Caco-2 (cell line): ENCODE data around the gene ME3. TPM values are rescaled to one million over a fixed set of nuclear protein-coding genes. Genes with fewer than 3 reads are reported as not detected.

Experiments used
- BruUV-seq: library from RNA; stranded (reverse); fragments of 400-500 nt; replicated peaks from 2 replicates; lab custom pipeline; 2021; lab: Mats Ljungman, UMichigan
- CTCF ChIA-PET: fragments of 300-600 bp; sonication (Branson Sonifier 250); formaldehyde crosslinking; loops from one replicate; lab custom pipeline; 2022; ENCODE audit warnings: antibody characterized with exemption; lab: Charles Lee
- POLR2A ChIA-PET: fragments of 300-600 bp; sonication (Branson Sonifier 250); formaldehyde crosslinking; loops from one replicate; lab custom pipeline; 2022; ENCODE audit warnings: antibody characterized with exemption; lab: Charles Lee
- DNase-seq, 2 experiments: peaks; one replicate each; pipeline versions ENCODE4 v3.0.0 to v3.0.0-alpha.2; 2020 to 2022
- H3K27me3 ChIP-seq: replicated peaks from 2 replicates; pipeline ENCODE4 v1.6.0; 2011; ENCODE audit warnings: low read length; ENCODE audit not compliant: control insufficient read depth, insufficient read depth
- H3K36me3 ChIP-seq: 2 replicates; pipeline ENCODE4 v1.5.1; 2011; ENCODE audit warnings: low read length; ENCODE audit not compliant: control insufficient read depth, insufficient read depth
- H3K4me1 ChIP-seq: fragments of 250-450 bp; sonication (Bioruptor Pico); 2 replicates; pipeline ENCODE4 v1.5.1; 2020; ENCODE audit warnings: mild to moderate bottlenecking
- H3K4me3 ChIP-seq: 2 replicates; pipeline ENCODE4 v1.5.1; 2011; ENCODE audit warnings: low read depth, mild to moderate bottlenecking, control low read depth, low read length
- H3K9me3 ChIP-seq: fragments of 250-450 bp; sonication (Bioruptor Pico); 2 replicates; pipeline ENCODE4 v1.5.1; 2020; ENCODE audit warnings: mild to moderate bottlenecking, moderate library complexity
- H3K27ac Mint-ChIP-seq: one replicate; pipeline ENCODE4 v1.8.0; 2022; ENCODE audit warnings: mixed read lengths; ENCODE audit not compliant: unreplicated experiment
- H3K27me3 Mint-ChIP-seq: one replicate; pipeline ENCODE4 v1.8.0; 2022; ENCODE audit warnings: mixed read lengths; ENCODE audit not compliant: insufficient read depth, unreplicated experiment
- H3K36me3 Mint-ChIP-seq: one replicate; pipeline ENCODE4 v1.8.0; 2022; ENCODE audit warnings: mild to moderate bottlenecking, mixed read lengths; ENCODE audit not compliant: insufficient read depth, unreplicated experiment
- H3K4me1 Mint-ChIP-seq: one replicate; pipeline ENCODE4 v1.8.0; 2022; ENCODE audit warnings: low read depth, mixed read lengths; ENCODE audit not compliant: unreplicated experiment
- H3K4me3 Mint-ChIP-seq: one replicate; pipeline ENCODE4 v1.8.0; 2022; ENCODE audit warnings: mild to moderate bottlenecking, moderate library complexity, mixed read lengths; ENCODE audit not compliant: unreplicated experiment
- H3K9me3 Mint-ChIP-seq: one replicate; pipeline ENCODE4 v1.8.0; 2022; ENCODE audit warnings: mixed read lengths; ENCODE audit not compliant: unreplicated experiment
- CTCF ChIP-seq, 2 experiments: fragments of 200-600 bp in 1 of 2; IDR thresholded peaks; 1 replicate in 1 of 2; 2 replicates in 1 of 2; pipeline versions ENCODE4 v1.5.1 to v1.8.0; 2011 to 2022; ENCODE audit warnings: antibody characterized with exemption in 1 of 2, control low read depth in 1 of 2, inconsistent platforms in 1 of 2, low read depth in 1 of 2, low read length in 1 of 2, mild to moderate bottlenecking in 1 of 2, moderate library complexity in 1 of 2; ENCODE audit not compliant: insufficient read depth in 1 of 2, severe bottlenecking in 1 of 2, unreplicated experiment in 1 of 2
- intact Hi-C: fragments of 100-400 bp; cut with micrococcal nuclease; formaldehyde crosslinking; loops from one replicate; pipeline ENCODE4 v1.10.0; 2022; ENCODE audit not compliant: unreplicated experiment
- total RNA-seq: library from RNA; stranded (reverse); gene quantifications from 2 replicates; pipeline ENCODE4 v1.2.3, GENCODE V29; 2022

ME3 gene
- total RNA-seq, 1 experiment from 2014 or later = 32.8 TPM

DNA sequence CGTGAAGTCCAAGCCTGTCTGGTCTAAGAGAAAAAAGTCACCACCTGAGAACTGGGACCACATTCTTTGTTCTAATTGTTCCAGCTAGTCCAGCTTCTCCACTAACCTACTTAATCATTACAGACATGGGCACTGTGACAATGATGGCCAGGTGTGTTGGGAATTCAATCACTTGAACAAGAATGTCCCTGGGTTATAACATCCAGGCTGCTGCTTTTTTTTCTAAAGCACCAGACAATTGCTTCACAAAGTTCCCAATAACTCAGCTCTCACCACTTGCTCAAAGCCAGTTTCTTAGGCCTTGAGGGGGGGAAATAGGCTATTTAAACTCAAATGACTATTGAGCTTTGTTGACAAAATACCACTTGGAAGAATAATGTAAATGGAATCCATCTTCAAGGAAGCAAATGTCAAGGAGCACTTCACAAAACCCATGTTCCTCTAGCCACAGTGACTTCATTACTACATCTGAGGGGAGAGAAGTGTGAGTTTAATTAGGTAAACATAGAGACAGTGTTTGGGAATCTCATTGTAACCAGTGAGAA is 80.3 kb downstream of the ME3 start:
- no peak for TF ChIP-seq CTCF (IDR thresholded peaks at IDR 0.05; ENCODE audit: insufficient read depth in 1 of 2, low read depth in 1 of 2, low read length in 1 of 2, severe bottlenecking in 1 of 2, unreplicated experiment in 1 of 2)
- Mint-ChIP-seq H3K4me1 (peaks cover 21% of the 10 kb centered on the region), H3K27me3 (no peaks in the 10 kb centered on the region), H3K4me3 (no peak overlapping the region), H3K27ac (peak overlapping the region; percentile 65), H3K9me3 (peaks cover 9% of the 10 kb centered on the region), H3K36me3 (no peaks in the 10 kb centered on the region)
- H3K4me3 ChIP-seq = no peak overlapping the region
- no peaks in the 10 kb centered on the region for H3K36me3 ChIP-seq
- DNase-seq = no peak
- ChIA-PET CTCF (interaction anchor here (1.6 kb wide), 2 partner anchors 16 to 20 kb away, joined by 4 to 10 read pairs; no protein-coding TSS in a partner anchor), POLR2A (interaction anchor here (0.7 kb wide), 1 partner anchor 16 kb away, joined by 4 read pairs; no protein-coding TSS in a partner anchor)
- intact Hi-C loops = no loop called here
- H3K9me3 ChIP-seq = no peaks in the 10 kb centered on the region
- no TSS peak for BruUV-seq
- H3K4me1 ChIP-seq = peaks cover 35% of the 10 kb centered on the region
- no peaks in the 10 kb centered on the region for H3K27me3 ChIP-seq

DNA sequence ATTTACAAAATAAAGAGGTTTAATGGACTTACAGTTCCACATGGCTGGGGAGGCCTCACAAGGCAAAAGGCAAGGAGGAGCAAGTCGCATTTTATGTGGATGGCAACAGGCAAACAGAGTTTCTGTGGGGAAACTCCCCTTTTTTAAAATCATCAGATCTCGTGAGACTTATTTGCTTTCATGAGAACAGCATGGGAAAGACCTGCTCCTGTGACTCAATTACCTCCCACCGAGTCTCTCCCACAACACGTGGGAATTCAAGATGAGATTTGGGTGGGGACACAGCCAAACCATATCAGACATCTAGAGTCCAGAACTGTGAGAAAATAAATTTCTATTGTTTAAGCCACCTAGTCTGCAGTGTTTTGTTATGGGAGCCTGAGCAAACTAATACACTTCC is 80.8 kb downstream of the ME3 start:
- POLR2A ChIA-PET = interaction anchor here (0.7 kb wide), 1 partner anchor 16 kb away, joined by 4 read pairs; no protein-coding TSS in a partner anchor
- Mint-ChIP-seq H3K4me1 (peaks cover 16% of the 10 kb centered on the region), H3K9me3 (peaks cover 4% of the 10 kb centered on the region), H3K27ac (no peak overlapping the region), H3K27me3 (no peaks in the 10 kb centered on the region), H3K36me3 (no peaks in the 10 kb centered on the region), H3K4me3 (no peak overlapping the region)
- intact Hi-C loops = no loop called here
- no peaks in the 10 kb centered on the region for H3K27me3 ChIP-seq
- no peaks in the 10 kb centered on the region for H3K36me3 ChIP-seq
- no peak for TF ChIP-seq CTCF (IDR thresholded peaks at IDR 0.05; ENCODE audit: insufficient read depth in 1 of 2, low read depth in 1 of 2, low read length in 1 of 2, severe bottlenecking in 1 of 2, unreplicated experiment in 1 of 2)
- no TSS peak for BruUV-seq
- no peaks in the 10 kb centered on the region for H3K9me3 ChIP-seq
- H3K4me3 ChIP-seq = no peak overlapping the region
- H3K4me1 ChIP-seq = peaks cover 35% of the 10 kb centered on the region
- no peak for DNase-seq
- CTCF ChIA-PET = interaction anchor here (1.6 kb wide), 2 partner anchors 17 to 20 kb away, joined by 4 to 10 read pairs; no protein-coding TSS in a partner anchor

DNA sequence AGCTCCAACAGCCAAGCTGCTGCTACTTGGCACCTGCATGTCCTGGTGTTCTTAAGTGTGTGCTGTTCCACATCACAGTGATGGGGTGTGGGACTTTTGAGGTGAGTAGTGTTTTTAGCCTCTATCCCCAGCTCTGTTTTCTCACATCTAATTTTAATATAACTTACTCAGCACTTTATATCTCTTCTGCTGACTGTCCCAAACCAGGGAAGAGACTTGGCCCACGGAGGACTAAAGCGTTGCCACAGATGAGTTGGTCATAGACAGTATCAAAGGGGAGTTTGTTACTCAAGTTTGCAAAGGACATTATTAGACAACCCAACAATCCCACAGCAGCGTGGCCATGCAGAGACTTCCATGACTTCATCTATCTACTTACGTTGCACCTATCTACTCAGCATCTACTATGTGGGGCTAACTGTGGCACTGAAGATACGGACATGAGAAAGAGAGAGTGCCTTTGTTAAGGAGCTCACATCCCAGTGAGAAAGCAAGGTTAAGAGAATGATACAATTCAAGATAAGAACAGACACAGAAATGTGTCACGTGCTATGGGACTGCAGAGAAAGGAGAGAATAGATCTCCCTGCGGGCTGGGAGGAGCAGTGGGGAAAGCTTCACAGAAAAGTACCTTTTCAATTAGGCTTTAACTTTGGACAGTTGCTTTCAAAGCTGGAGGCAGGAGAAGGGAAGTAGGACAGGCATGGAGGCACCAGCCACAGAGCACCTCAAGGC is 82.4 kb downstream of the ME3 start:
- Histone ChIP-seq H3K27me3 (no peaks in the 10 kb centered on the region), H3K4me1 (peaks cover 24% of the 10 kb centered on the region), H3K36me3 (no peaks in the 10 kb centered on the region), H3K9me3 (no peaks in the 10 kb centered on the region), H3K4me3 (no peak overlapping the region)
- intact Hi-C loops = no loop called here
- no peak for TF ChIP-seq CTCF (IDR thresholded peaks at IDR 0.05; ENCODE audit: insufficient read depth in 1 of 2, low read depth in 1 of 2, low read length in 1 of 2, severe bottlenecking in 1 of 2, unreplicated experiment in 1 of 2)
- no peak overlapping the region for H3K27ac Mint-ChIP-seq
- peaks cover 8% of the 10 kb centered on the region for H3K4me1 Mint-ChIP-seq
- ChIA-PET POLR2A (no interaction called here), CTCF (interaction anchor here (1.8 kb wide), 1 partner anchor 18 kb away, joined by 8 read pairs; no protein-coding TSS in a partner anchor)
- H3K9me3 Mint-ChIP-seq = no peaks in the 10 kb centered on the region
- H3K27me3 Mint-ChIP-seq = no peaks in the 10 kb centered on the region
- H3K4me3 Mint-ChIP-seq = no peak overlapping the region
- DNase-seq = no peak
- H3K36me3 Mint-ChIP-seq = no peaks in the 10 kb centered on the region
- no TSS peak for BruUV-seq
